ENCODE data around the gene HNRNPM.

The HNRNPM gene

DNA sequence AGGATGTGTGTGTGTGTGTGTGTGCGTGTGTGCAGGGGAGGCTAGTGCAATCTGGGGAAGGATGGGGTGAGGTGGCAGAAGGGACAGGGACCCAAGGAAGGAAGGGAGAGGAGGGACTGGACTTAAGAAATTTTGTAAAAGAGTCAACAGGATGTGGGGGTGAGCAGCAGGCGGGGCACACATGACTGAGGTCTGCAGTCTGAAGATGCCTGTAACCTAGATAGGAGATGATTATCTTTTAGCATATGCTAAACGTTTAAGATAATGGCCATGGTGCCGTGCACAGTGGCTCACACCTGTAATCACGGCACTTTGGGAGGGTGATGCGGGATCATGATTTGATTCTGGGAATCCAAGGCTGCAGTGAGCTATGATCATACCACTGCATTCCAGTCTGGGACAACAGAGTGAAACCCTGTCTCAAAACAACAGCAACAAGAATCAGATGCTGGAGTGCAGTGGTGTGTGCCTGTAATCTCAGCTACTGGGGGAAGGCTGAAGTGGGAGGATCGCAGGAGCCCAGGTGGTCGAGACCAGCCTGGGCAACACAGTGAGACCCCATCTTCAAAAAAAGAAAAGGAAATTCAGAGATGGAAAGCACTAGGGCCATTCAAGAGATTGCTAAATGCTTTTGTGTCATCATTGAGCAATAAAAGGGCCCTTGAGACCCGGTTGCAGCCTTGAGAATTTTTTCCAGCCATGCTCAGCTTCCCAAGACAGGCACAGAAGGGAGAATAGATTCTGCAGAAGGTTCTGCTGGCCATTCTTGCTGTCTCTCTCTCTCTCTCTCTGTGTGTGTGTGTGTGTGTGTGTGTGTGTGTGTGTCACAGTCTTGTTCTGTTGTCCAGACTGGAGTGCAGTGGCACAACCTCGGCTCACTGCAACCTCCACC lies 73.0 kb downstream of the HNRNPM start:
- TF ChIP-seq GABPA (IDR thresholded peaks at IDR 0.05; ENCODE audit: low read depth): 0 out of 2 replicates have a peak, but pooled peaks have one; percentile 21
- peak; percentile 86 for TF ChIP-seq POLR2AphosphoS5 (IDR thresholded peaks at IDR 0.05; ENCODE audit: low read depth)
- TF ChIP-seq, protein P1, sequence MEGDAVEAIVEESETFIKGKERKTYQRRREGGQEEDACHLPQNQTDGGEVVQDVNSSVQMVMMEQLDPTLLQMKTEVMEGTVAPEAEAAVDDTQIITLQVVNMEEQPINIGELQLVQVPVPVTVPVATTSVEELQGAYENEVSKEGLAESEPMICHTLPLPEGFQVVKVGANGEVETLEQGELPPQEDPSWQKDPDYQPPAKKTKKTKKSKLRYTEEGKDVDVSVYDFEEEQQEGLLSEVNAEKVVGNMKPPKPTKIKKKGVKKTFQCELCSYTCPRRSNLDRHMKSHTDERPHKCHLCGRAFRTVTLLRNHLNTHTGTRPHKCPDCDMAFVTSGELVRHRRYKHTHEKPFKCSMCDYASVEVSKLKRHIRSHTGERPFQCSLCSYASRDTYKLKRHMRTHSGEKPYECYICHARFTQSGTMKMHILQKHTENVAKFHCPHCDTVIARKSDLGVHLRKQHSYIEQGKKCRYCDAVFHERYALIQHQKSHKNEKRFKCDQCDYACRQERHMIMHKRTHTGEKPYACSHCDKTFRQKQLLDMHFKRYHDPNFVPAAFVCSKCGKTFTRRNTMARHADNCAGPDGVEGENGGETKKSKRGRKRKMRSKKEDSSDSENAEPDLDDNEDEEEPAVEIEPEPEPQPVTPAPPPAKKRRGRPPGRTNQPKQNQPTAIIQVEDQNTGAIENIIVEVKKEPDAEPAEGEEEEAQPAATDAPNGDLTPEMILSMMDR (IDR thresholded peaks at IDR 0.05; ENCODE audit: insufficient read depth, low read length): no peak
- TF ChIP-seq SPI1 (IDR thresholded peaks at IDR 0.05; ENCODE audit: borderline replicate concordance, low read depth): peak; percentile 30; the same call in 1 of the 2 replicates
- Histone ChIP-seq H3K27ac (replicated peaks) (peak overlapping the region; percentile 70), H3K4me3 (replicated peaks; ENCODE audit: insufficient read depth, low read length) (no peak overlapping the region), H3K27me3 (ENCODE audit: insufficient read depth, poor library complexity, severe bottlenecking) (no peaks in the 10 kb centered on the region)
- DNase-seq (ENCODE audit: low read depth in 1 of 2, low spot score in 1 of 2): peak; percentile 85 to 90

DNA sequence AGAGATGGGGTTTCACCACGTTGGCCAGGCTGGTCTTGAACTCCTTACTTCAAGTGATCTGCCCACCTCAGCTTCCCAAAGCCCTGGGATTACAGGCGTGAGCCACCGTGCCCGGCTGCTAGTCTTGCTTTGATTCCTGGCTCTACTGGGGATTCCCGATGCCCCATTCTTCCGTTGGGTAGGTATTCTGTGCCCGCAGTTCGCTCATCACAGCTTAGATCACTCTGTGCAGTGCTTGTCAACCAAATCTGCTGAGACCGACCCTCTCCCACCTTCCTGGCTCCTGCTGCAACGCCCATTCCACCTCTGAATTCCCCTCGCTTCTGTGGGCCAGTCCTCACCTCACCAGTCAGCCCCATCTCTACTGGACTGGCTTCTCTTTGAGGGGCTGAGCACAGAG lies 73.8 kb downstream of the HNRNPM start:
- DNase-seq (ENCODE audit: low read depth in 1 of 2, low spot score in 1 of 2): no peak
- Histone ChIP-seq H3K27ac (replicated peaks) (peak overlapping the region; percentile 70), H3K4me3 (replicated peaks; ENCODE audit: insufficient read depth, low read length) (no peak overlapping the region), H3K27me3 (ENCODE audit: insufficient read depth, poor library complexity, severe bottlenecking) (no peaks in the 10 kb centered on the region)
- no peak for TF ChIP-seq GABPA (IDR thresholded peaks at IDR 0.05; ENCODE audit: low read depth)
- TF ChIP-seq POLR2AphosphoS5 (IDR thresholded peaks at IDR 0.05; ENCODE audit: low read depth): no peak
- no peak for TF ChIP-seq SPI1 (IDR thresholded peaks at IDR 0.05; ENCODE audit: borderline replicate concordance, low read depth)
- TF ChIP-seq, protein P1 (IDR thresholded peaks at IDR 0.05; ENCODE audit: insufficient read depth, low read length): no peak
- TF ChIP-seq, protein P2, sequence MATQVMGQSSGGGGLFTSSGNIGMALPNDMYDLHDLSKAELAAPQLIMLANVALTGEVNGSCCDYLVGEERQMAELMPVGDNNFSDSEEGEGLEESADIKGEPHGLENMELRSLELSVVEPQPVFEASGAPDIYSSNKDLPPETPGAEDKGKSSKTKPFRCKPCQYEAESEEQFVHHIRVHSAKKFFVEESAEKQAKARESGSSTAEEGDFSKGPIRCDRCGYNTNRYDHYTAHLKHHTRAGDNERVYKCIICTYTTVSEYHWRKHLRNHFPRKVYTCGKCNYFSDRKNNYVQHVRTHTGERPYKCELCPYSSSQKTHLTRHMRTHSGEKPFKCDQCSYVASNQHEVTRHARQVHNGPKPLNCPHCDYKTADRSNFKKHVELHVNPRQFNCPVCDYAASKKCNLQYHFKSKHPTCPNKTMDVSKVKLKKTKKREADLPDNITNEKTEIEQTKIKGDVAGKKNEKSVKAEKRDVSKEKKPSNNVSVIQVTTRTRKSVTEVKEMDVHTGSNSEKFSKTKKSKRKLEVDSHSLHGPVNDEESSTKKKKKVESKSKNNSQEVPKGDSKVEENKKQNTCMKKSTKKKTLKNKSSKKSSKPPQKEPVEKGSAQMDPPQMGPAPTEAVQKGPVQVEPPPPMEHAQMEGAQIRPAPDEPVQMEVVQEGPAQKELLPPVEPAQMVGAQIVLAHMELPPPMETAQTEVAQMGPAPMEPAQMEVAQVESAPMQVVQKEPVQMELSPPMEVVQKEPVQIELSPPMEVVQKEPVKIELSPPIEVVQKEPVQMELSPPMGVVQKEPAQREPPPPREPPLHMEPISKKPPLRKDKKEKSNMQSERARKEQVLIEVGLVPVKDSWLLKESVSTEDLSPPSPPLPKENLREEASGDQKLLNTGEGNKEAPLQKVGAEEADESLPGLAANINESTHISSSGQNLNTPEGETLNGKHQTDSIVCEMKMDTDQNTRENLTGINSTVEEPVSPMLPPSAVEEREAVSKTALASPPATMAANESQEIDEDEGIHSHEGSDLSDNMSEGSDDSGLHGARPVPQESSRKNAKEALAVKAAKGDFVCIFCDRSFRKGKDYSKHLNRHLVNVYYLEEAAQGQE (IDR thresholded peaks at IDR 0.05; ENCODE audit: insufficient replicate concordance, low read depth): no peak

DNA sequence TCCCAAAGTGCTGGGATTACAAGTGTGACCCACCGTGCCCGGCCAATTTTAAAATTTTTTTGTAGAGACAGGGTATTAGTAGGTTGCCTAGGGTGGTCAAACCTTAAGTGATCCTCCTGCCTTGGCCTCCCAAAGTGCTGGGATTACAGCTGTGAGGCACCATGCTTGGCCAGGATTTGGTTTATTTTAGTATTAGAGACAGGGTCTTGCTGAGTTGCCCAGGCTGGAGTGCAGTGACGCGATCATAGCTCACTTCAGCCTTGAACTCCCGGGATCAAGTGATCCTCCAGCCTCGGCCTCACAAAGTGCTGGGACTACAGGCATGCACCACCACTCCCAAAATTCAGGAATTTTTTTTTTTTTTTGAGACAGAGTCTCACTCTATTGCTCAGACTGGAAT lies 74.6 kb downstream of the HNRNPM start:
- no peak overlapping the region for H3K27ac ChIP-seq (replicated peaks)

DNA sequence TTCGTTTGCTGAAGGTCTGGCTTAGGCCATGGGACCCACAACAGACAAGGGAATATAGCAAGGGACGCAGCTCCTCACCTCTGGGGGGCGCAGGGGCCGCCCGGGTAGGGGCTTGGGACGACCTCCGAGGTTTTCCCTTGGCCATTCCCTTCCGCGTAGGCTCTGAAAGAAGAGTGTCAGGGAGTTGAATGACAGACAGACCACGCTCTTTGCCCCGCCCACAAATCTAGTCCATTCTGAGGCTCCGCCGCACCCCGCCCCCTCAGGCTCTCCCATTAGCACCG lies 80.6 kb downstream of the HNRNPM start:
- H3K4me3 ChIP-seq (replicated peaks; ENCODE audit: insufficient read depth, low read length): no peak overlapping the region
- H3K27me3 ChIP-seq (ENCODE audit: insufficient read depth, poor library complexity, severe bottlenecking): no peaks in the 10 kb centered on the region
- no peak for DNase-seq (ENCODE audit: low read depth in 1 of 2, low spot score in 1 of 2)
- H3K27ac ChIP-seq (replicated peaks): no peak overlapping the region
- TF ChIP-seq, protein P2 (IDR thresholded peaks at IDR 0.05; ENCODE audit: insufficient replicate concordance, low read depth): no peak
- TF ChIP-seq SPI1 (IDR thresholded peaks at IDR 0.05; ENCODE audit: borderline replicate concordance, low read depth) (no peak), GABPA (IDR thresholded peaks at IDR 0.05; ENCODE audit: low read depth) (no peak)

More for the DNA sequence above, 74.6 kb downstream of the HNRNPM start:
- no peak for DNase-seq (ENCODE audit: low read depth in 1 of 2, low spot score in 1 of 2)
- H3K27me3 ChIP-seq (ENCODE audit: insufficient read depth, poor library complexity, severe bottlenecking): no peaks in the 10 kb centered on the region
- no peak overlapping the region for H3K4me3 ChIP-seq (replicated peaks; ENCODE audit: insufficient read depth, low read length)
- TF ChIP-seq, protein P1 (IDR thresholded peaks at IDR 0.05; ENCODE audit: insufficient read depth, low read length): no peak
- TF ChIP-seq SPI1 (IDR thresholded peaks at IDR 0.05; ENCODE audit: borderline replicate concordance, low read depth): no peak
- no peak for TF ChIP-seq GABPA (IDR thresholded peaks at IDR 0.05; ENCODE audit: low read depth)
- TF ChIP-seq POLR2AphosphoS5 (IDR thresholded peaks at IDR 0.05; ENCODE audit: low read depth): peak; percentile 57

Data from HL-60 (cell line).